ENCODE data around the gene HECW1. TPM values are rescaled to one million over a fixed set of nuclear protein-coding genes. Genes with fewer than 3 reads are reported as not detected.

The HECW1 gene
- total RNA-seq, 1 experiment from 2014 or later = 1.8 TPM

DNA sequence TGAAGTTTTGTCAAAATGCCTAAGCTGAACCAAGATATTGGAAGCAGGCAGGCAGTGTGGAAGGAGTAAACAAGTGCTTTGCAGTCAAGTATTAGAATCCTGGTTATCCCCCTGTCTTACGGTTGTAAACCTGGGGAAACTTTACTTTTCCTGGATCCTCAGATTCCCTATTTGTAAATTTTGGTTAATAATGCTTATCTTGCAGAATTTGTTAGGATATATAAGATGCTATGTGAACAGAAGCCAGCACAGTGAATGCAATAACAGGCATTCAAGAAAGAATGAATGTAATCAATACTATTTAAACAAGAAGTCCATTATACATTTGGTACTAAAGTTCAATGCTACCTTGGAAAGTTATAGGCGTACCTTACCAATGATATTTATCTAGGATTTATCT lies 378.7 kb downstream of the HECW1 start:
- Histone ChIP-seq H3K36me3 (ENCODE audit: control insufficient read depth, insufficient read depth, low read length) (no peaks in the 10 kb centered on the region), H3K4me3 (ENCODE audit: low read depth, low read length) (no peak overlapping the region), H3K4me1 (peaks cover 38% of the 10 kb centered on the region), H3K27me3 (replicated peaks; ENCODE audit: control insufficient read depth, insufficient read depth, low read length) (no peaks in the 10 kb centered on the region), H3K9me3 (no peaks in the 10 kb centered on the region)
- intact Hi-C loops (cut with micrococcal nuclease; ENCODE audit: unreplicated experiment) = no loop called here
- TF ChIP-seq, protein P1, sequence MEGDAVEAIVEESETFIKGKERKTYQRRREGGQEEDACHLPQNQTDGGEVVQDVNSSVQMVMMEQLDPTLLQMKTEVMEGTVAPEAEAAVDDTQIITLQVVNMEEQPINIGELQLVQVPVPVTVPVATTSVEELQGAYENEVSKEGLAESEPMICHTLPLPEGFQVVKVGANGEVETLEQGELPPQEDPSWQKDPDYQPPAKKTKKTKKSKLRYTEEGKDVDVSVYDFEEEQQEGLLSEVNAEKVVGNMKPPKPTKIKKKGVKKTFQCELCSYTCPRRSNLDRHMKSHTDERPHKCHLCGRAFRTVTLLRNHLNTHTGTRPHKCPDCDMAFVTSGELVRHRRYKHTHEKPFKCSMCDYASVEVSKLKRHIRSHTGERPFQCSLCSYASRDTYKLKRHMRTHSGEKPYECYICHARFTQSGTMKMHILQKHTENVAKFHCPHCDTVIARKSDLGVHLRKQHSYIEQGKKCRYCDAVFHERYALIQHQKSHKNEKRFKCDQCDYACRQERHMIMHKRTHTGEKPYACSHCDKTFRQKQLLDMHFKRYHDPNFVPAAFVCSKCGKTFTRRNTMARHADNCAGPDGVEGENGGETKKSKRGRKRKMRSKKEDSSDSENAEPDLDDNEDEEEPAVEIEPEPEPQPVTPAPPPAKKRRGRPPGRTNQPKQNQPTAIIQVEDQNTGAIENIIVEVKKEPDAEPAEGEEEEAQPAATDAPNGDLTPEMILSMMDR (IDR thresholded peaks at IDR 0.05; ENCODE audit: insufficient read depth in 1 of 2, low read depth in 1 of 2, low read length in 1 of 2, severe bottlenecking in 1 of 2, unreplicated experiment in 1 of 2) = no peak
- Mint-ChIP-seq H3K36me3 (ENCODE audit: insufficient read depth, unreplicated experiment) (no peaks in the 10 kb centered on the region), H3K4me1 (ENCODE audit: low read depth, unreplicated experiment) (peaks cover 30% of the 10 kb centered on the region), H3K9me3 (ENCODE audit: unreplicated experiment) (no peaks in the 10 kb centered on the region), H3K4me3 (ENCODE audit: unreplicated experiment) (no peak overlapping the region), H3K27me3 (ENCODE audit: insufficient read depth, unreplicated experiment) (no peaks in the 10 kb centered on the region), H3K27ac (ENCODE audit: unreplicated experiment) (no peak overlapping the region)
- CTCF ChIA-PET = no interaction called here
- no peak for DNase-seq
- POLR2A ChIA-PET = no interaction called here
- no TSS peak for BruUV-seq (replicated peaks)

- CTCF ChIA-PET = no interaction called here
- no peak overlapping the region for H3K4me3 Mint-ChIP-seq (ENCODE audit: unreplicated experiment)
- no peaks in the 10 kb centered on the region for H3K9me3 Mint-ChIP-seq (ENCODE audit: unreplicated experiment)
- DNase-seq = no peak
- peaks cover 26% of the 10 kb centered on the region for H3K4me1 Mint-ChIP-seq (ENCODE audit: low read depth, unreplicated experiment)
- POLR2A ChIA-PET = no interaction called here
- H3K27ac Mint-ChIP-seq (ENCODE audit: unreplicated experiment) = no peak overlapping the region
- BruUV-seq (replicated peaks) = no TSS peak
- H3K9me3 ChIP-seq = no peaks in the 10 kb centered on the region
- TF ChIP-seq, protein P1 (IDR thresholded peaks at IDR 0.05; ENCODE audit: insufficient read depth in 1 of 2, low read depth in 1 of 2, low read length in 1 of 2, severe bottlenecking in 1 of 2, unreplicated experiment in 1 of 2) = no peak
- no peak overlapping the region for H3K4me3 ChIP-seq (ENCODE audit: low read depth, low read length)
- no peaks in the 10 kb centered on the region for H3K36me3 ChIP-seq (ENCODE audit: control insufficient read depth, insufficient read depth, low read length)
- intact Hi-C loops (cut with micrococcal nuclease; ENCODE audit: unreplicated experiment) = no loop called here
- H3K36me3 Mint-ChIP-seq (ENCODE audit: insufficient read depth, unreplicated experiment) = no peaks in the 10 kb centered on the region
- no peaks in the 10 kb centered on the region for H3K27me3 Mint-ChIP-seq (ENCODE audit: insufficient read depth, unreplicated experiment)
- H3K27me3 ChIP-seq (replicated peaks; ENCODE audit: control insufficient read depth, insufficient read depth, low read length) = no peaks in the 10 kb centered on the region
- peaks cover 31% of the 10 kb centered on the region for H3K4me1 ChIP-seq
Observed at GRCh38 chr7:43491984-43492383, 379.5 kb downstream of the HECW1 start.

- BruUV-seq (replicated peaks) = no TSS peak
- peaks cover 16% of the 10 kb centered on the region for H3K4me1 Mint-ChIP-seq (ENCODE audit: low read depth, unreplicated experiment)
- no peak for DNase-seq
- TF ChIP-seq, protein P1 (IDR thresholded peaks at IDR 0.05; ENCODE audit: insufficient read depth in 1 of 2, low read depth in 1 of 2, low read length in 1 of 2, severe bottlenecking in 1 of 2, unreplicated experiment in 1 of 2) = no peak
- H3K27me3 Mint-ChIP-seq (ENCODE audit: insufficient read depth, unreplicated experiment) = no peaks in the 10 kb centered on the region
- no peak overlapping the region for H3K27ac Mint-ChIP-seq (ENCODE audit: unreplicated experiment)
- no peaks in the 10 kb centered on the region for H3K9me3 Mint-ChIP-seq (ENCODE audit: unreplicated experiment)
- no peaks in the 10 kb centered on the region for H3K27me3 ChIP-seq (replicated peaks; ENCODE audit: control insufficient read depth, insufficient read depth, low read length)
- H3K4me3 ChIP-seq (ENCODE audit: low read depth, low read length) = no peak overlapping the region
- H3K9me3 ChIP-seq = no peaks in the 10 kb centered on the region
- no peaks in the 10 kb centered on the region for H3K36me3 ChIP-seq (ENCODE audit: control insufficient read depth, insufficient read depth, low read length)
- H3K36me3 Mint-ChIP-seq (ENCODE audit: insufficient read depth, unreplicated experiment) = no peaks in the 10 kb centered on the region
- ChIA-PET POLR2A (no interaction called here), CTCF (no interaction called here)
- H3K4me3 Mint-ChIP-seq (ENCODE audit: unreplicated experiment) = no peak overlapping the region
- intact Hi-C loops (cut with micrococcal nuclease; ENCODE audit: unreplicated experiment) = no loop called here
- H3K4me1 ChIP-seq = peaks cover 22% of the 10 kb centered on the region
Observed at GRCh38 chr7:43492896-43493295, 380.4 kb downstream of the HECW1 start.
